Measurements from ENCODE around the gene CEP295NL.

DNA sequence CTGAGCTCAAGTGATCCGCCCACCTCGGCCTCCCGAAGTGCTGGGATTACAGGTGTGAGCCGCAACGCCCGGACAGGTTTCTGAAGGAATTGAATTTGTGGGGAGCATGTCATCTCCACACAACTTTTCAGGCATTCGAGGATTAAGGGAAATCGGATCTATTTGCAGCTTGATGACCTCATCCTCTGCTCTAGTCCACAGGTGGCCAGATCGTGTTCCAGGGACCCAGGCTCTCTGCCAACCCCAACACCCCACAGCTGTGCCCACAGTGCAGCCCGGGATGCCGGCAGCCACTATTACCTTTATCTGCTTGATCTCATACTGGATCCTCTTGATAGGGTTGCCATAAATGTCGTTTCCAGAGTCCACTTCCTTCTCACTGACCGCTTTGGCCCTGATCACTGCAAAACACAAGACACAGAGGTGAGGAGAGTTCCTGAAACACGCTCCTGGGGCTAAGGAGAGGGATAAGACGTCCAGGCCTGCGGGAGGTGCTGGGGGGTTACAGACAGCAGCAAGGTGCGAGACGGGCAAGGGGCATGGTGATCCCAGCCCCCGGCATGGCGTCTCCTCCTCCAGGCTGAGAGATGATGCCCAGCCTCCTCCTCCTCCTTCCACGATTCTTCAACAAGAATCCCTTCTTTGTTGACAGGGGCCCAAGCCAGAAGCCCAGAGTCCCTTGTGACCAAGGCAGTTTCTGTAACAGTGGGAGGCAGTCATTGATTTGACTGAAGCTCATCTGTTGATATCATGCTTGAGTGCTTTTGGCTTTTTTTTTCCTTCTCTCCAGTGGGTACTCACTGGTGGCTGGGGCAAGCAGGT lies 29.3 kb downstream of the CEP295NL start:
- TF ChIP-seq, protein P1, sequence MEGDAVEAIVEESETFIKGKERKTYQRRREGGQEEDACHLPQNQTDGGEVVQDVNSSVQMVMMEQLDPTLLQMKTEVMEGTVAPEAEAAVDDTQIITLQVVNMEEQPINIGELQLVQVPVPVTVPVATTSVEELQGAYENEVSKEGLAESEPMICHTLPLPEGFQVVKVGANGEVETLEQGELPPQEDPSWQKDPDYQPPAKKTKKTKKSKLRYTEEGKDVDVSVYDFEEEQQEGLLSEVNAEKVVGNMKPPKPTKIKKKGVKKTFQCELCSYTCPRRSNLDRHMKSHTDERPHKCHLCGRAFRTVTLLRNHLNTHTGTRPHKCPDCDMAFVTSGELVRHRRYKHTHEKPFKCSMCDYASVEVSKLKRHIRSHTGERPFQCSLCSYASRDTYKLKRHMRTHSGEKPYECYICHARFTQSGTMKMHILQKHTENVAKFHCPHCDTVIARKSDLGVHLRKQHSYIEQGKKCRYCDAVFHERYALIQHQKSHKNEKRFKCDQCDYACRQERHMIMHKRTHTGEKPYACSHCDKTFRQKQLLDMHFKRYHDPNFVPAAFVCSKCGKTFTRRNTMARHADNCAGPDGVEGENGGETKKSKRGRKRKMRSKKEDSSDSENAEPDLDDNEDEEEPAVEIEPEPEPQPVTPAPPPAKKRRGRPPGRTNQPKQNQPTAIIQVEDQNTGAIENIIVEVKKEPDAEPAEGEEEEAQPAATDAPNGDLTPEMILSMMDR (conservative IDR thresholded peaks at IDR 0.05; ENCODE audit: low read depth, low read length): no peak
- no peak for TF ChIP-seq EZH2 (IDR thresholded peaks at IDR 0.05; ENCODE audit: low read length, unreplicated experiment)
- no peak for TF ChIP-seq EZH2phosphoT487 (IDR thresholded peaks at IDR 0.05; ENCODE audit: borderline replicate concordance, low read length)
